Measurements from ENCODE around the gene ADARB2. TPM values are rescaled to one million over a fixed set of nuclear protein-coding genes. Genes with fewer than 3 reads are reported as not detected.

ADARB2 gene
- polyA plus RNA-seq, 1 of the 3 experiments (the other 2 are of a cell fraction), result not detected

DNA sequence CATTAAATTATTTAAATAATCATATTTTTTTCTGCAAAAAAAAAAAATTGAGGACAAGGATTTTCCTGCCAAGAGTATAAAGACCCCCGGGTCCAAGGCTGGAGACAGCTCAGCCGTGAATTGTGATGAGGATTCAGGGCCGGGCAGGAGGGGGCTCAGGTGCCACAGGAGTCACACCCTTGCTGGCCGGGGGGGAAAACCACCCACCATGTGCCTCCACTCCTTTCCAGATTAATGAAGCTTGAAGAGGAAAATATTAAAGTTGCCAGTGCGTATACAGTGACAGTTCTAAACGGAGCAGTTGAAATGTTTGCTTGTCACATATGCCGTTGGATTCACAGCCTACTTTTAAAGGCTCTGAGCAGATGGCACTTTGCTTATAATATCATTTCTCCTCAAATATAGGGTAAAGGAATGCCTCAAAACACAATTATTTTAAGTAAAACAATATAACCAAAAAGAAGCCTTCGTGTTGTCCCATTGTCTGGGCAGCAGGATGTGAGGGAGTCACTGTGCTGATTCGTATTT lies 49.6 kb downstream of the ADARB2 start:
- H3K36me3 ChIP-seq (replicated peaks in 1 of 2; ENCODE audit: control insufficient read depth in 1 of 2, insufficient read depth in 2 of 2, low read length in 1 of 2), result no peaks in the 10 kb centered on the region
- H3F3A ChIP-seq (replicated peaks; ENCODE audit: insufficient read depth), result no peaks in the 10 kb centered on the region
- H3K9ac ChIP-seq, result no peak overlapping the region
- H3K4me3 ChIP-seq (ENCODE audit: low read depth in 2 of 2, low read length in 1 of 2), result no peak overlapping the region
- H4K20me1 ChIP-seq (ENCODE audit: insufficient read depth), result no peaks in the 10 kb centered on the region
- H3K4me2 ChIP-seq, result no peak overlapping the region
- H3K4me1 ChIP-seq (ENCODE audit: control insufficient read depth in 1 of 2, insufficient read depth in 2 of 2, low read depth in 1 of 2, low read length in 1 of 2), result no peaks in the 10 kb centered on the region
- POLR2A ChIA-PET, result no interaction called here
- TF ChIP-seq JUND (IDR thresholded peaks at IDR 0.05), result no peak
- TF ChIP-seq TEAD4 (IDR thresholded peaks at IDR 0.05; ENCODE audit: borderline replicate concordance, insufficient read depth), result no peak
- TF ChIP-seq FOXM1 (IDR thresholded peaks at IDR 0.05; ENCODE audit: low read depth), result no peak
- TF ChIP-seq, protein P1, sequence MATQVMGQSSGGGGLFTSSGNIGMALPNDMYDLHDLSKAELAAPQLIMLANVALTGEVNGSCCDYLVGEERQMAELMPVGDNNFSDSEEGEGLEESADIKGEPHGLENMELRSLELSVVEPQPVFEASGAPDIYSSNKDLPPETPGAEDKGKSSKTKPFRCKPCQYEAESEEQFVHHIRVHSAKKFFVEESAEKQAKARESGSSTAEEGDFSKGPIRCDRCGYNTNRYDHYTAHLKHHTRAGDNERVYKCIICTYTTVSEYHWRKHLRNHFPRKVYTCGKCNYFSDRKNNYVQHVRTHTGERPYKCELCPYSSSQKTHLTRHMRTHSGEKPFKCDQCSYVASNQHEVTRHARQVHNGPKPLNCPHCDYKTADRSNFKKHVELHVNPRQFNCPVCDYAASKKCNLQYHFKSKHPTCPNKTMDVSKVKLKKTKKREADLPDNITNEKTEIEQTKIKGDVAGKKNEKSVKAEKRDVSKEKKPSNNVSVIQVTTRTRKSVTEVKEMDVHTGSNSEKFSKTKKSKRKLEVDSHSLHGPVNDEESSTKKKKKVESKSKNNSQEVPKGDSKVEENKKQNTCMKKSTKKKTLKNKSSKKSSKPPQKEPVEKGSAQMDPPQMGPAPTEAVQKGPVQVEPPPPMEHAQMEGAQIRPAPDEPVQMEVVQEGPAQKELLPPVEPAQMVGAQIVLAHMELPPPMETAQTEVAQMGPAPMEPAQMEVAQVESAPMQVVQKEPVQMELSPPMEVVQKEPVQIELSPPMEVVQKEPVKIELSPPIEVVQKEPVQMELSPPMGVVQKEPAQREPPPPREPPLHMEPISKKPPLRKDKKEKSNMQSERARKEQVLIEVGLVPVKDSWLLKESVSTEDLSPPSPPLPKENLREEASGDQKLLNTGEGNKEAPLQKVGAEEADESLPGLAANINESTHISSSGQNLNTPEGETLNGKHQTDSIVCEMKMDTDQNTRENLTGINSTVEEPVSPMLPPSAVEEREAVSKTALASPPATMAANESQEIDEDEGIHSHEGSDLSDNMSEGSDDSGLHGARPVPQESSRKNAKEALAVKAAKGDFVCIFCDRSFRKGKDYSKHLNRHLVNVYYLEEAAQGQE (IDR thresholded peaks at IDR 0.05; ENCODE audit: low read depth, low read length), result no peak
- no peak for TF ChIP-seq RAD21 (IDR thresholded peaks at IDR 0.05; ENCODE audit: low read length)
- TF ChIP-seq ZBTB33 (IDR thresholded peaks at IDR 0.05; ENCODE audit: borderline replicate concordance, low read depth), result no peak
- TF ChIP-seq MXI1 (IDR thresholded peaks at IDR 0.05; ENCODE audit: low read depth, low read length), result no peak
- TF ChIP-seq MEF2A (IDR thresholded peaks at IDR 0.05; ENCODE audit: borderline replicate concordance, low read depth), result no peak
- TF ChIP-seq TAF1 (IDR thresholded peaks at IDR 0.05; ENCODE audit: borderline replicate concordance, low read depth, low read length), result no peak
- no peak for TF ChIP-seq CHD2 (IDR thresholded peaks at IDR 0.05; ENCODE audit: low read length, partially characterized antibody)
- TF ChIP-seq, protein P2, sequence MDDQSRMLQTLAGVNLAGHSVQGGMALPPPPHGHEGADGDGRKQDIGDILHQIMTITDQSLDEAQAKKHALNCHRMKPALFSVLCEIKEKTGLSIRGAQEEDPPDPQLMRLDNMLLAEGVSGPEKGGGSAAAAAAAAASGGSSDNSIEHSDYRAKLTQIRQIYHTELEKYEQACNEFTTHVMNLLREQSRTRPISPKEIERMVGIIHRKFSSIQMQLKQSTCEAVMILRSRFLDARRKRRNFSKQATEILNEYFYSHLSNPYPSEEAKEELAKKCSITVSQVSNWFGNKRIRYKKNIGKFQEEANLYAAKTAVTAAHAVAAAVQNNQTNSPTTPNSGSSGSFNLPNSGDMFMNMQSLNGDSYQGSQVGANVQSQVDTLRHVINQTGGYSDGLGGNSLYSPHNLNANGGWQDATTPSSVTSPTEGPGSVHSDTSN (IDR thresholded peaks at IDR 0.05), result no peak
- no peak for TF ChIP-seq NFIC (IDR thresholded peaks at IDR 0.05; ENCODE audit: borderline replicate concordance)
- no peak for TF ChIP-seq POLR2AphosphoS5 (IDR thresholded peaks at IDR 0.05; ENCODE audit: low read depth, low read length)
- no peak for TF ChIP-seq EZH2phosphoT487 (IDR thresholded peaks at IDR 0.05; ENCODE audit: borderline replicate concordance, low read depth)
- TF ChIP-seq SMC3 (IDR thresholded peaks at IDR 0.05; ENCODE audit: low read depth, low read length), result no peak
- no peak for TF ChIP-seq SIN3A (IDR thresholded peaks at IDR 0.05; ENCODE audit: borderline replicate concordance, low read depth, low read length)
- no peak for TF ChIP-seq NRF1 (IDR thresholded peaks at IDR 0.05; ENCODE audit: low read depth, low read length)
- TF ChIP-seq GATA2 (CRISPR knock-in tag; IDR thresholded peaks at IDR 0.05), result no peak
- H2AFZ ChIP-seq (ENCODE audit: low read depth), result no peak overlapping the region
- WGBS (ENCODE audit: low lambda C conversion rate), result 32% methylated on average over 9 of the region's 9 CpGs
- H3K27me3 ChIP-seq (ENCODE audit: insufficient read depth), result no peaks in the 10 kb centered on the region
- CTCF ChIA-PET, result no interaction called here
- no peaks in the 10 kb centered on the region for H3K9me3 ChIP-seq
- DNase-seq, result no peak
- no peak overlapping the region for H3K27ac ChIP-seq (ENCODE audit: low read depth in 2 of 2, low read length in 1 of 2)
- no peaks in the 10 kb centered on the region for H3K9me2 ChIP-seq
- no peaks in the 10 kb centered on the region for H3K79me2 ChIP-seq (ENCODE audit: insufficient read depth)
